GM19240 (cell line): Measurements from ENCODE around the gene ARL3.

Experiments
- DNase-seq: peaks from one replicate; pipeline ENCODE4 v3.0.0; 2011; ENCODE audit warnings: low spot score; ENCODE audit not compliant: insufficient read length

The ARL3 gene

DNA sequence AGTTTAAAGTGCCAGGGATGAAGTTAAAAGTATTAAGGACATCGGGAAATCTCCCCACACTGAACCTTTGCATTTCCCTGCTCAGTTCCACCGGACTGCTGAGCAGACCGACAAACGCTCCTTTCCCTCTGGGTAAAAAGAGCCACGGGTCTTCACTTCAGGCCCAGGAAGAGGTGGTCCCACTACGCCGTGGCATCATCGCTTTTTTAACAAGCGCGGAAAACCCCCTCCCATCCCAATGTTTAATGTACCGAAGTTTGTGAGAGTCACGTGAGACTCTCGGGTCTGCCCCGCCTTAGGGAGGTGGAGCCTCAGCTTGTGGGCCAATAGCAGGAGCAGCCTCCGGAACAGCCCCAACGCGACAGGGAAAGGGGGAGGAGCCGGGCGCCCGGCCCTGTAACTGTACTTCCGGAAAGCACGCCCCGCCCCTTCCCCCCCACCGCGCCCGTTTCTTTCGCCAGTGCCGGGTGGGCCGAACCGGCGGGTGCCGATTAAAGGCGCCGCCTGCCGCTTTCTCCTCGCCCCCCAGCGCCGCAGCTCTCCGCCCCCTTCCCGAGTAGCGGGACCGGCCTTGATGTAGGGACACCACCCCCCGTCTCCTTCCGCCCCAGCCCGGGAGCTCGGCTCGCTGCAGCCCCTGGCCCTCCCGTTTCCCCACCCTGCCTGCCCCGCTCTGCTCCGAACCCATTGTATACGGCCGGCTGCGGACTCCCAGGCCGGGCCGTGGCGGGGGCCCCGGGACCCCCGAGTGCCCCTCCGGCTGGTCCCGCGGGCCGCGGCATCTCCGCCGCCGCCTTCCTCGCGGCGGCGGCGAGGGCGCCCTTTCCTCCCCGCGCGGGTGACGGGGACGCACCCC lies 72.1 kb downstream of the ARL3 start:
- peak; percentile 95 for DNase-seq

DNA sequence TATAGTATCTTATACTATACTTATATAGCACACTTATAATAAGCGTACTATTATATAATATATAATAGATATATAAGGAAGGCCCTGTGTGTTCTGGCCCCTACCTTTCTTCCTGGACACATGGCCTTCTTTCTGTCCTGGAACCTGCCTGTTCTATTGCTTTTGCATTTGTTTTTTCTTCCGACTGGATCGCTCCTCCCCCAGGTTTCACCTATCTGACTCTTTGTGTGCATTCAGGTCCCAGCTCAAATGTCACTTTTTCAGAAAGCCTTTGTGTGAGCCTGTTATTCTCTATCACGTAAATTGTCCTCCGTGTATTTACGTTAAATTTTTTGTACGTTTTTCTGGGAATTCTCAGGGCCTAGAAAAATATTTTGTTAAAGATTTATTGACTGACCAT lies 72.8 kb downstream of the ARL3 start:
- DNase-seq = no peak

- no peak for DNase-seq
Measured at GRCh38 chr10:102639537-102639936, 74.7 kb downstream of the ARL3 start.

DNA sequence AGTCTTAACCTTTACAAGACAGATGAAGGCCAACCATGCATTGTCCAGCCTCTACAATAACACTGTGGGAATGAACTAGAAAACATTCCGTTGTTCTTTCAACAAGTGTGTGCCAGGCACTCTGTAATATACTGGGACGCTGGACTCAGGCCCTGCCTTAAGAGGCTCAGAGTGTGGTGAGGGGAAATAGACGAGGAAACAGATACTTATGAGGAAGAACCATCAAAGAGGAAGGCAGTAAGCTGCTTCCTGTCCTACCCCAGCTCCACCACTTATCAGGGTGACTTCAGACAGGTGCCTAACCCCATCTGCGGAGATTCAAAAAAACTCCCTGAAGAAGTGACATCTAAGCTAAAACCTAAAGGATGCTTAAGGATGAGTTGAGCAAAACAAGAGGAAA lies 78.8 kb downstream of the ARL3 start:
- no peak for DNase-seq

- DNase-seq = no peak
Measured at GRCh38 chr10:102634686-102635085, 79.5 kb downstream of the ARL3 start.

DNA sequence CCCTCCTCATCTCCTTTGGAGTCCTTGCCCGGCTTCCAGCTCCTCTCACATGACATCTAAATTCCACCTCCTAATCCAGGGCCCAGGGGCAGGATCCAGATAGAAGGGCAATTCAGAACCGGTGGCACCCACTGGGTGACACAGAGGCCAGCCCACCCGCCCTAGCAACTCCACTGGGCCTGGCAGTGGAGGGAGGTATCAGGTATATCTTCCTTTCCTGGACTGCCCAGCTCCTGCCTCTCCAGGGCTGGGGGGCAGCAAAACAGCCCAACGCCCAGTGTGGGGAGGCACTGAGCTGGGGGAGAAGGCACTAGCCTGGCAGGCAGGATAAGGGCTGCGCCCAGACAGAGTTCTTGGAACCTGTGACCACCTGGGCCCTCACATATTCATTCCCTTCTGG lies 80.3 kb downstream of the ARL3 start:
- DNase-seq = no peak

GRCh38 chr10:102633287-102633686 lies 80.9 kb downstream of the ARL3 start:
- no peak for DNase-seq

DNA sequence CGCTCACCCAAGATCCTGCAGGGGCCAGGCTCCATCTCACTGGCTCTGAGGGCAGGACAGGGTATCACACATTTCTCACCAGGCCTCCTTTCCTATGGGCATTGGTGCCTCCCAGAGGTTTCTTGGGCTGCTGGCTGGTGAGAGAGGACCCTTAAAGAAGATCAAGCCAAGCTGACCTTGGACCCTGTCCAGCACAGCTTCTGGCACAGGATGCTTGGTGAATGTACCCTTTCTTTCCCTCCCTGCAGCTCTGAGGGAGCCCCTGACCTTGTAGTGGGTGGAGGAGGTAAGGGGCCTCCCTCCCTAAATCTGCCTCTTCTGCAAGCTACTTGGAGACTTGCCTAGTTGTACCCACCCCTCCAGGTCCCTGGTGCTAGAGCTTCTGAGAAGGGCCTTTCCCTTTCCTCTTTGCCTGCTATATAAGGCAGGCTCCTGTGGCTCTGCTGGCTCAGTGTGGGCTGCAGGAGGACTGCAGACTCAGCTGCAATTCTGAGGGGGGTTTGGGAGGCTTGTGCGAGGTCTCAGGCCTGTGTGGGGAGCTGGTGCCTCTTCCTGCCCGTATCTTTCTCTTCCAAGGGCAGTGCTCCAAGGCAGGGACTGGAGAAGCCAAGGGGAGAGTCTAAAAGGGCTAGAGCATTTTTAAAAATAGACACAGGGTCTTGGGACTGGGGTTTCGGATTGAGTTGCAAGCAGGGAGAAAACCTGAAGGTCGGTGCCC lies 81.6 kb downstream of the ARL3 start:
- no peak for DNase-seq

DNA sequence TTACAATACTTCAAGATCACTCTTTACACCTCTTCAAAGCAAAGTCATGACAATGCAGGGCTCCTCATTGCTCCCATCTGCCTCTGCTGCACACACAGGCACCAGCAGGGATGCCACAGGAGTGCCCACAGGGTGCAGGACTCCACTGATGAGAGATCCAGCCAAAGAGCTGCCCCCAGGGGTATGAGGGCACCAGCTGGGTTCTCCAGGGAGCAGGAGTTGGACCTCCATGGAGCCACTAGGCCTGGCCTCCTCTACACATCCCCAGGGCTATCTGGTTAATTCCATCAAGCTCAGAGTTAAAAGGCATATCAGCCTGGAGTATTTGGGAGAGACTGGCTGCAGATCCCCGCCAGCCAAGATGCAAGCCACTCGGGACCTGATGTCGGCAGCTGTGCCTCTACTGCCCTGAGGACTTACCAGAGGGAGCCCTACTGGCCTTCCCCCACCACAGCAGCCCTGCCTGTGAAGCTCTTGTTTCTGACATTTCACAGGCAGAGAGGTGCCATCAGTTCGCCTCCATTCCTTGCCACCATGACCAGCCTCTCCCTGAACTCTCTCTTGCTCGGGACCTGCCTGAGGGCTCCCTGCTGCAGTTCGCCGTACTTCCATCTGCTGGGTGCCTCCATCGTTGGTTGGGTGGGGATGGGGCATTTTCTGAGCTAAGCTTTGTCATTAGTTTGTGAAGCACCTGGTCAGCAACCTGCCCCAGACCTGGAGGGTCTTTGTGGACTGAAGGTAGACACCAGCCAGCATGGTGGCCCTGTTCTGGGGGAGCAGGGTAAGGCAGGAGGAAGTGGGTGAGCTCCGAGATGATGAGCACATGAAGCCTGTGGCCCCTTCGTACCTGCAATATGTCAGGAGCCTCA lies 82.4 kb downstream of the ARL3 start:
- no peak for DNase-seq

DNA sequence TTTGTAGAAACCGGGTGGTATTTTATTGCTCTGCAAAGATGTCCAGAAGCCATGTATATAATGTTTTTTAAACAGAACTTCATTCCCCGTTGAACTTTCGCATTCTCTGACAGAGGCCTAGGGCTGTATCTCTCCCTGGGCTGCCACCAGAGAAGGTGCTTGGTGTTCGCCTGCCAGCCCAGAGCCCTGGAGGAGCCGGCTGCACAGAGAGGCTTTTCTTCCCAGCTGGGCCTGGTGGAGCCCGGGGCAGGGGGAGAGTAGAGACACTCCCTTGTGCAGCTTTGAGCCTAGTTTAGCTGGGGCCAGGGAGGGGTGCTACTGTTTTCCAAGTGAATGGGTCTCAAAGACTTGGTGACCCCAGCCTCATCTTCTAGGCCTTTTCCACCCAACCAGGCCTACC lies 83.5 kb downstream of the ARL3 start:
- no peak for DNase-seq

DNA sequence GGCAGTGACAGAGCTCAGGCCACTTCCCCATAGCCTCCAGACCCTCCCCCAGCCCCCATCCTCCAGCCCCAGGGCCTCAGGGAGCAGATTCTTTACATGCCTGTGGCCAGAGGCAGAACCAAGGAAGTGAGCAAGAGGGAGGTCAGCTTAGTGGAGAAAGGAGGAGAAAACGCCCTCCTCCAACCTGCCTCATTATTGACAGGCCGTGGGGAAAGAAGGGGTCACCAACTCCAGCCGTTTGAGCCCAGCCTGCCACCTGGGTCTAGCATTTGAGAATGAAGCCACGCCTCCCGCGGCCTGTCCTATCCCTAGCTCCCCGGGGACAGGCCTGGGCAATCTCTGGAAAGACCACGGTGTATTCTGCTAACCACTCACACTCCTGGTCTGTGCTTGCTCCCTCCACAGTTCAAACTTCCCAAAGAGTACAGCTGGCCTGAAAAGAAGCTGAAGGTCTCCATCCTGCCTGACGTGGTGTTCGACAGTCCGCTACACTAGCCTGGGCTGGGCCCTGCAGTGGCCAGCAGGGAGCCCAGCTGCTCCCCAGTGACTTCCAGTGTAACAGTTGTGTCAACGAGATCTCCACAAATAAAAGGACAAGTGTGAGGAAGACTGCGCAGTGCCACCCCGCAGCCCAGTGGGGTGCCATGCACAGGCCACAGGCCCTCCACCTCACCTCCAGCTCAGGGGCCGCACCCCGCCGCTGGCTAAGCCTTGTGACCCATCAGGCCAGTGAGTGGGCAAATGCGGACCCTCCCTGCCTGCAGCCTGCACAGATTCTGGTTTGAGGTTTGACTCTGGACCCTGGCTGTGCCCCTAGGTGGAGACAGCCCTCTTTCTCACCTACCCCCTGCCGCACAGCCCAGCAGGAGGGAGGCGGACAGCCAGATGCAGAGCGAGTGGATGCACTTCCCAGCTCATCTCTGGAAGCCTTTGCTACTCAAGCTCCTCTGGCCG lies 84.3 kb downstream of the ARL3 start:
- no peak for DNase-seq

GRCh38 chr10:102628451-102628911 lies 85.7 kb downstream of the ARL3 start:
- DNase-seq = no peak

- DNase-seq = no peak
Measured at GRCh38 chr10:102627736-102628293, 86.4 kb downstream of the ARL3 start.

DNA sequence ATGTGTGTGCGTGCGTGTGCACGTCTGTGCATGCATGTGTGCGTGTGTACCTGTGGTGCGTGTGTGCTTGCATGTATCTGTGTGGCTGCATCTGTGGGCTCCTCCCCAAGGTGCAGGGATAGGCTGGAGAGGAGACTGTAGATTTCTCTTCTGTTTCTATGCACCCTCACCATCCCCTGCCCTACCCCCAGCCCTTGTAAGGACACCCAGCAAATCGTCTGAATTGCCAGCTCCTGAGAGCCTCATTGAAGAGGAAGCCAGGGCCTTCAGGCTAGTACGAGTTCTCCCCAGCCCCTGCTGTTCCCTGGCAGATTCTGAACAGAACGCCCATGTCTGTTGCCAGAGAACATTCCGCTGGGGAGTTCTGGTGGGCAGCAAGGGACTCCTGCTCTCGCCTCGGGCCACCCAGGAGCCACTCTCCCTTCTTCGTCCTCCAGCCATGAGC lies 86.9 kb downstream of the ARL3 start:
- no peak for DNase-seq

GRCh38 chr10:102626026-102626685 lies 88.0 kb downstream of the ARL3 start:
- no peak for DNase-seq

GRCh38 chr10:102624751-102625645 lies 89.2 kb downstream of the ARL3 start:
- no peak for DNase-seq

GRCh38 chr10:102624094-102624493 lies 90.1 kb downstream of the ARL3 start:
- no peak for DNase-seq
